HFF-Myc (cell line): ENCODE measurements around the gene HERPUD2.

Source experiments
- DNase-seq: peaks from one replicate; pipeline ENCODE4 v3.0.0-alpha.2; 2011; ENCODE audit warnings: low read depth; ENCODE audit errors: extremely low read depth
- H3K4me3 ChIP-seq: replicated peaks from 2 replicates; pipeline ENCODE4 v1.5.1; 2011; ENCODE audit warnings: low read depth, mild to moderate bottlenecking, control low read depth, low read length
- CTCF ChIP-seq: IDR thresholded peaks from 2 replicates; pipeline ENCODE4 v1.5.1; 2012; ENCODE audit warnings: mild to moderate bottlenecking, low read depth, low read length, control low read depth; ENCODE audit errors: missing control alignments

The HERPUD2 gene

GRCh38 chr7:35716038-35716803 lies 21.3 kb upstream of the HERPUD2 start:
- H3K4me3 ChIP-seq, result no peak overlapping the region
- DNase-seq, result no peak
- no peak for TF ChIP-seq CTCF

GRCh38 chr7:35714862-35715261 lies 19.9 kb upstream of the HERPUD2 start:
- TF ChIP-seq CTCF, result no peak
- DNase-seq, result no peak
- no peak overlapping the region for H3K4me3 ChIP-seq

- no peak for TF ChIP-seq CTCF
- no peak for DNase-seq
- no peak overlapping the region for H3K4me3 ChIP-seq
Measured at GRCh38 chr7:35714407-35714806, 19.5 kb upstream of the HERPUD2 start.

GRCh38 chr7:35712563-35713226 lies 17.8 kb upstream of the HERPUD2 start:
- H3K4me3 ChIP-seq, result no peak overlapping the region
- no peak for TF ChIP-seq CTCF
- DNase-seq, result no peak

- no peak for TF ChIP-seq CTCF
- DNase-seq, result no peak
- no peak overlapping the region for H3K4me3 ChIP-seq
Measured at GRCh38 chr7:35707422-35707821, 12.5 kb upstream of the HERPUD2 start.

- H3K4me3 ChIP-seq, result no peak overlapping the region
- no peak for DNase-seq
- no peak for TF ChIP-seq CTCF
Measured at GRCh38 chr7:35705932-35706461, 11.1 kb upstream of the HERPUD2 start.

GRCh38 chr7:35704261-35704660 lies 9.3 kb upstream of the HERPUD2 start:
- no peak for TF ChIP-seq CTCF
- H3K4me3 ChIP-seq, result no peak overlapping the region
- DNase-seq, result no peak
